Measurements from ENCODE around the gene IL34.

The IL34 gene

DNA sequence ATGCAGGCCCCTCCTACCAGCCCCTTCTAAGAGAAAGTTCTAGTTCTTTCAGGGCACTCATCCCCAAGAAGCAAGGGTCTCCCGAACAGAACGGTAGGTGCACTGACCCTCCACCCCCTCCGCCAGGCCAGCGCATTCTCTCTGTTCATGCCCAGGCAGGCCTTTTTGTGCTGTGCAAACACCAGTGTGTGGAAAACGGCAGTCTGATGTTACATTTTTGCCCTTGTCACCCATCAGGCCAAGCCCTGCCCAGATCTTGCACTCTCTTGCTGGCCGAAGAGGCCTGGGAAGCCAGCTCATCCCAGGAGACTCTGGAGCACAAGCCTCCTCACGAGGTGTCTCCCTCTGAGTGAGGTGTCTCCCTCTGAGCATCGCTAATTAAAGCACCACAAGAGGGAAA is 55.6 kb downstream of the IL34 start:
- Mint-ChIP-seq H3K27ac (no peak overlapping the region), H3K4me3 (no peak overlapping the region)

DNA sequence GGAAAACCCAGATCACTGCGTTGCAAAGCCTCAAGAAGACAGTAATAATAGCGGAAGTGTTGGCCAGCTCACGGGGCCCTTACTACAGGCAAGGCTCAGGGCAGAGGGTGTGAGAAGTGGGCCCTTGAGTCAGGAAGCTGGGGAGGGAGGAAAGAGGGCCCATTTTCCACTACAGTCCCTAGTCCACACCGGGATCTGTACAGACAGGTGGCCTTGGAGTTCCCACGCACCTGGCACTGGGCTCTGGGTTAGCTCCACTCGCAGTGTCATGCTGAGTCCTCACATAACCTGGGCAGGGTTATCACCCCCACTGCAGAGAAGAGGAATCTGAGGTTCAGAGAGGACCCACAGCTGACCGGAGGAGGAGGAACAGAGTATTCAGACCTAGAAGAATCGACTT is 56.3 kb downstream of the IL34 start:
- H3K4me3 Mint-ChIP-seq = no peak overlapping the region
- H3K27ac Mint-ChIP-seq = no peak overlapping the region
- no peaks in the 10 kb centered on the region for H3K9me3 Mint-ChIP-seq
- no peaks in the 10 kb centered on the region for H3K4me1 Mint-ChIP-seq (ENCODE audit: low read depth)
- peaks cover 5% of the 10 kb centered on the region for H3K36me3 Mint-ChIP-seq (ENCODE audit: low read depth)
- no peaks in the 10 kb centered on the region for H3K27me3 Mint-ChIP-seq (ENCODE audit: low read depth)

More for the DNA sequence above, 55.6 kb downstream of the IL34 start:
- no peaks in the 10 kb centered on the region for H3K9me3 Mint-ChIP-seq
- peaks cover 1% of the 10 kb centered on the region for H3K4me1 Mint-ChIP-seq (ENCODE audit: low read depth)
- peaks cover 5% of the 10 kb centered on the region for H3K36me3 Mint-ChIP-seq (ENCODE audit: low read depth)
- no peaks in the 10 kb centered on the region for H3K27me3 Mint-ChIP-seq (ENCODE audit: low read depth)

DNA sequence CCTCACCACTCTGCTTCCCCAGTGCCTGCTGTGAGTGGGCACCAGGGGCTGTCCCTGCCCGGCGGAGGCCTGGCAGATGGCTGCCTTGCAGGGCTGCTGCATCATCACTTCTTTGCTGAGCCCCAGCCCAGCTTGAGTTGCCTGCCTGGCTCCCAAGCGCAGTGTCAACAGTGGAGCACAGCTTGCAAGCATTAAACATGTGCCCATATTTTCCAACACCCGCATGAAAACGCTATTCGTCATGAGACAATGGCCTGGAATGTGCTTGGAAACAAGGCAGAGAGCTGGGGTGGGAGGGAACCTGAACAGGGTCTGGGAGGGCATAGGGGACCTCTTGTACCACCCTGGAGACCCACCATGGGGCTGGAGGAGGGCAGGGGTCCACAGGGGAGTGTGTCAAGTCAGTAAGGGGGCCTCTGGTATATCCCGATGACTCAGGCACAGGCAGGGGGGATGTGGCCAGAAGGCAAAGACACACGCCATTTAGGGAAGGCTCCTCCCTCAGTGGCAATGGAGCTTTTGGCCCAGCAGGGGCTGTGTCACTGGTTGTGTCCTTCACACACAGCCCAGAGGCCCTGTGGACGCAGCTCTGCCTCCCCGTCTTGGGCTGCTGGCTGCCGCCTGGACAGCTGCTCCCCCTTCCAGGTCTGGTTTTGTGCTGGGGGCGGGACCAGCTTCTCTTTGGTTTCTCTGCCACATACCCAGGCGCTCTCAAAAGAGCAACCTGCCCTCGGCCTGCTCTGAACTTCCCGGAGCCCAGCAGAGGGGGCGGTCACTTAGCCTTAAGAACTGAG is 56.9 kb downstream of the IL34 start:
- Mint-ChIP-seq H3K27me3 (ENCODE audit: low read depth) (no peaks in the 10 kb centered on the region), H3K36me3 (ENCODE audit: low read depth) (peaks cover 5% of the 10 kb centered on the region), H3K4me3 (no peak overlapping the region), H3K9me3 (no peaks in the 10 kb centered on the region), H3K4me1 (ENCODE audit: low read depth) (no peaks in the 10 kb centered on the region), H3K27ac (no peak overlapping the region)

DNA sequence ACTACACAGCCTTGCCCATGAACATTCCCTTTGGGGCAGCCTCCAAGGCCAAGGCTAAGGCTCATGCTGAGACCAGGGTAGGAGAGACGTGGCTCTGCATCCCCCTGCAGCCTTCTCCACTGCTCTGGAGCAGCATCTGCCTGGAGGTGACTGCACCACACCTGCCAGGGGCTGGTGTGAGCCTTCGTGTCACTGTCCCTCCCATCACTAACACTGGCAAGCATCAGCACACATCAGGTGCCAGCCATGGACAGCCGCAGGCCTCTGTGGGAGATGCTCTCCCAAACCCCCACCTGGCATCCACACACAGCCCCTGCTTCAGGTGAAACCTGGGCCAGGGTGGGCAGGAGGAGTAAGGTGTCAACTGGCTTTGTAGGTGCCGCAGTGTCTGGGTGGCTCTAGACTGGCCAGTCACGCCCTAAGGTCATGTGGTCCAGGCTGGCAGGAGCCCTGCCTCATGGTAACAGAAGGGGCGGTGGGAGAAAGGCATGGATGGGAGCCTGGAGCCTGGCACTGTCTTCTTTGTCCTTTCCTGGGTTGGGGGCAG is 57.5 kb downstream of the IL34 start:
- Mint-ChIP-seq H3K4me3 (no peak overlapping the region), H3K9me3 (no peaks in the 10 kb centered on the region), H3K27me3 (ENCODE audit: low read depth) (no peaks in the 10 kb centered on the region), H3K36me3 (ENCODE audit: low read depth) (peaks cover 5% of the 10 kb centered on the region), H3K27ac (no peak overlapping the region), H3K4me1 (ENCODE audit: low read depth) (no peaks in the 10 kb centered on the region)

DNA sequence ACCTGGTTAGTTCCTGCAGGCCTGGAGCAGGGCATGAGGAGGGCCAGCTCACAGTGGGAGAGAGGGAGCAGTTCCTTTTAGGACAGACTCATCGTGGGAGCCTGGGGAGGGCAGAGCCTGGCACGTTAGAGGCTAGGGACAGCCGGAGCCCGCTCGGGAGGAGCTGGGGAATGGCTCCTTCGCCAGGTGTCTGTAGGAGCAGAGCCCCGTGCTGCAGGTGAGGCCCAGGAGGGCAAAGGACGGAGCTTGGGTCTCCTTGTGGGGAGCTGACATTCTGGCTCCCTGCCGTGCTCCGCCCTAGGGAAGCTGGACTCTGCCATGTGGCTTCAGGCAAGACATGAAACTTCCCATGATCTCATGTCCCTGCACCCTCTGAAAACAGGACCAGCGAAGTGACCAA is 58.2 kb downstream of the IL34 start:
- H3K36me3 Mint-ChIP-seq (ENCODE audit: low read depth) = no peaks in the 10 kb centered on the region

DNA sequence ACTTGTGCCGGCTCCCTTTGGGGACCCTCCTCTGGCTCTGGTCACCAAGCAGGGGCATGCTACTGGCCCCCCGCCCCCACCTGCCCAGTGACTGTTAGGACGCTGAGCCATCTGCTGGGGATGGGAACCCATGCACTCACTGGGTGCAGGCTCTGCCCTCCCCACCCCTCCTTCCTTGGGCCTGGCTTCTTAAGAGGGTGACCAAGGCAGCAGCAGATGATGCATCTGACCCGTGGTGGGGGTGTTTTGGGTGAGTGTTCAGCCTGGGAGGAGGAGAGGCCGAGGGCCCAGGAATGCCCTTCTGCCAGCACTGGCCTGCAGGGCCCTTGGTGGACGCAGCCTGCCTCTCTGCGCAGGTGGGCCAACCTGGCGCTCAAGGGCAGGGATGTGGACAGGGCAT is 58.7 kb downstream of the IL34 start:
- Mint-ChIP-seq H3K36me3 (ENCODE audit: low read depth) (no peaks in the 10 kb centered on the region), H3K4me3 (no peak overlapping the region), H3K9me3 (no peaks in the 10 kb centered on the region), H3K27ac (no peak overlapping the region), H3K27me3 (ENCODE audit: low read depth) (no peaks in the 10 kb centered on the region), H3K4me1 (ENCODE audit: low read depth) (no peaks in the 10 kb centered on the region)

More for the DNA sequence above, 58.2 kb downstream of the IL34 start:
- Mint-ChIP-seq H3K27me3 (ENCODE audit: low read depth) (no peaks in the 10 kb centered on the region), H3K4me1 (ENCODE audit: low read depth) (no peaks in the 10 kb centered on the region), H3K27ac (no peak overlapping the region), H3K9me3 (no peaks in the 10 kb centered on the region), H3K4me3 (no peak overlapping the region)

DNA sequence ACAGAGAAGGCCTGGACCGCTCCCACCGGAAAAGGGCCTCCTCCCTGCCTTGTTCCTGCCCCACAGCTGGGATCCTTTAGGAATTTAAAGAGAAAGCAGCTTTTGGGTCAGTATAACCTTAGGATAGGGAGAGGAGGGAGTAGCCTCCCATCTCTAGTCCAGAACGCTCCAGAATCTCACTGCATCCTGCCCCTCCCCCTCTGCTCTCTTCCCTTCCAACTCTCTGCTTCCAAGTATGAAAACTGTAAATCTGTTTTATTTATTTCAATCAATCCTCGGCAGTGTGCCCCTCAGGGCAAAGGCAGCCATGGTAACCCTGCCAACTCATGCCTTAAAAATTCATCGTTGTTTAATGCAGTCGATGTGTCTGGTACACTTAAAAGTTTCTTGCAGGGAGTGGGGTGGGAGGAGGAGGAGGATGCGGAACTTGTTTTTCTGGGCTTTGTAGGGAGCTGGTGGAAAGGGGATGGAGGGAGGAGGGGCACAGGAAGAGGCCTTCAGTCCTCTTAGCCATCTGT is 60.6 kb downstream of the IL34 start:
- Mint-ChIP-seq H3K27ac (no peak overlapping the region), H3K36me3 (ENCODE audit: low read depth) (no peaks in the 10 kb centered on the region), H3K9me3 (no peaks in the 10 kb centered on the region), H3K4me3 (no peak overlapping the region), H3K4me1 (ENCODE audit: low read depth) (no peaks in the 10 kb centered on the region), H3K27me3 (ENCODE audit: low read depth) (no peaks in the 10 kb centered on the region)

DNA sequence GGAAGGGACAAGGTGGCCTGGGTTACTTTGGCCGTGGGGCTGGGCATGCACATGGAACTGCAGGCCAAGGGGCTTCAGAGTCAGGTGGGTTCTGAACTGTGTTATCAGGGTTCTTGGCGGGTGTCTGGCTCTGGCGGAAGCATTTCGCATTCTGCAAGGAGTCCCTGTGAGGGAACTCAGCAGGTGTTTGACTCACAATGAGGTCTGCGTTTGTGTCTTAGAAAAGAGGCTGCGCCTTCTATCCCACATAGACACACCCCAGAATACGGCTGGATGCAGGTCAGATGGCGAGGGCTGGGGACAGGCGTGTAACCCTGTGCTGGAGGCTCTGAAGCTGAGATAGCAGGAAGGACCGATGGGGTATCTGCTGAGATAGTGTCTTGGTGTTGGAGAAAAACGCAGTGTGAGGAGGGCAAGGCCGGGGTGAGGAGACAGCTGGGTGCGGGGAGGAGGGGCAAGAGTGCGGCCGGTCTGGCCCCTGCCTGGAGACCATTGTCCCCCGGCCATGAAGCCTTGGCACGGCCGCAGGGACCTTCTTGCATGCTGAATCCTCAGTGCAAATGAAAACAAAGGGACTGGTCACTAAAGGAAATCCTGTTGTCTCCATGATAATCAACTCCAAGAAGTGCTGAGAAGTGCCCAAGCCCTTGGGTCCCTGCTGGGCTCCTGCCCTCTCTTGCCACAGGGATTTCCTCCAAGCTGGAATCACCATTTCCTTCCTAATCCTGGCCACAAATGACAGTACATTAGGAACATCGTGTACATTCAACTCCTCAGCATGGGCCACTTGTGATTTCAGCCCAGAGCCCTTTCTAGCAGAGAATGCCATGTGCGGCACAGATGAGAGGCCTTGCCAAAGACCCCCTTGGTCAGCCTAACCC is 62.2 kb downstream of the IL34 start:
- no peaks in the 10 kb centered on the region for H3K9me3 Mint-ChIP-seq
- H3K27me3 Mint-ChIP-seq (ENCODE audit: low read depth) = no peaks in the 10 kb centered on the region
- H3K27ac Mint-ChIP-seq = no peak overlapping the region
- no peaks in the 10 kb centered on the region for H3K36me3 Mint-ChIP-seq (ENCODE audit: low read depth)
- H3K4me3 Mint-ChIP-seq = no peak overlapping the region
- no peaks in the 10 kb centered on the region for H3K4me1 Mint-ChIP-seq (ENCODE audit: low read depth)

DNA sequence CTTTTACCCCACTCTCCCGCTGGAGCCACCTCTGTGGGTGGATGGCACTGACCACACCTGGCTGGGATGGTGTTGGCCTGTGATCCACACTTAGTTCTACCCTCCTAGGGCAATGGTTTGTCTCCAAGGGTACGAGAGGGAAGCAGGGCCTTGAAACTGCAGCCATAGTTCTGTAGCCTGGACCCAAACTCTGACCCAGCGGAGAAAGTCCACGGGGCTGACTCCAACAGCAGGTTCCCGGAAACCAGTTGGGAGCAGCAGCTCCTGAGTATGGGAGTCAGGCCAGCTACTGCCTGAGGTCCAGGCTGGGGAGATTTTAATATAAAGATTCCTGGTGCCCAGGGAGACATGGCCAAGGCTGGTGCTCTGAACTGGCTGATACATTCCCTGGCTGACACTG is 63.1 kb downstream of the IL34 start:
- Mint-ChIP-seq H3K27ac (no peak overlapping the region), H3K36me3 (ENCODE audit: low read depth) (no peaks in the 10 kb centered on the region), H3K4me1 (ENCODE audit: low read depth) (no peaks in the 10 kb centered on the region), H3K9me3 (no peaks in the 10 kb centered on the region), H3K4me3 (no peak overlapping the region), H3K27me3 (ENCODE audit: low read depth) (no peaks in the 10 kb centered on the region)

DNA sequence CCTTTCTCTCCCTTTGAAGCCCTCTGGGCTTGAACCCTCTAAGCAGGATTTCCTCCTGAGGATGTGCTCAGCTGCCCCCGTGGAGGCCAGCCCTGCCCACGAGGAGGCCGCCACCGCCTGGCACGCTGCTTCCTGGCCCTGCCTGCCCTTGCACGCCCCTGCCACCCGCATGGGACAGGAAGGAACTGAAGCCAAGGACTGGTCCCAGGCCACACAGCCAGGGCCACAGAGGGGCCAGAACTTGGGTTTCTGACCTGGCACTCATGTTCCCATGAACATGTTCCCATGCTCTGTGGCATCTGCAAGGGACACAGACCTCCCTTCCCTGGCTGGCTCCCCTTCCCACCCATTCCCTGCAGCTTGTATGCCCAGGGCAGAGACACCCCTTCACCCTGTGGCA is 63.6 kb downstream of the IL34 start:
- Mint-ChIP-seq H3K27ac (no peak overlapping the region), H3K4me1 (ENCODE audit: low read depth) (no peaks in the 10 kb centered on the region), H3K4me3 (no peak overlapping the region), H3K9me3 (no peaks in the 10 kb centered on the region), H3K27me3 (ENCODE audit: low read depth) (no peaks in the 10 kb centered on the region), H3K36me3 (ENCODE audit: low read depth) (no peaks in the 10 kb centered on the region)
